K562 (cell line): ENCODE data around the gene TAF4. TPM values are rescaled to one million over a fixed set of nuclear protein-coding genes. Genes with fewer than 3 reads are reported as not detected.
A peak's percentile ranks its signal among the peaks of the same experiment; 100 is the strongest.

ENCODE experiments used
- C11orf30 ChIP-seq: fragments of 450-650 bp; IDR thresholded peaks from 2 replicates; pipeline ENCODE4 v1.6.1; 2016; ENCODE audit warnings: low read depth, mild to moderate bottlenecking
- CC2D1A ChIP-seq: fragments of 450-650 bp; IDR thresholded peaks from 2 replicates; pipeline ENCODE4 v1.6.1; 2017; ENCODE audit warnings: mild to moderate bottlenecking
- ETV5 ChIP-seq: sonication (generic); formaldehyde crosslinking; IDR thresholded peaks from 2 replicates; pipeline ENCODE4 v1.4.0; 2020; ENCODE audit warnings: low read depth, mild to moderate bottlenecking, missing genetic modification reagents
- GATA2 ChIP-seq: sonication (generic); formaldehyde crosslinking; IDR thresholded peaks from 2 replicates; pipeline ENCODE4 v1.4.0; 2020; ENCODE audit warnings: mild to moderate bottlenecking, missing genetic modification reagents
- HDAC6 ChIP-seq: IDR thresholded peaks from 2 replicates; pipeline ENCODE4 v1.6.1; 2012; ENCODE audit warnings: low read depth, mild to moderate bottlenecking, control low read depth, inconsistent platforms, low read length, moderate library complexity
- HOMEZ ChIP-seq: fragments of 250-450 bp; sonication (Bioruptor Pico); IDR thresholded peaks from 2 replicates; pipeline ENCODE4 v1.4.0; 2020; ENCODE audit warnings: mild to moderate bottlenecking, moderate library complexity
- IRF9 ChIP-seq: fragments of 450-650 bp; IDR thresholded peaks from 2 replicates; pipeline ENCODE4 v1.6.1; 2016; ENCODE audit warnings: missing biosample characterization, missing genetic modification characterization
- MAFK ChIP-seq: IDR thresholded peaks from 2 replicates; pipeline ENCODE4 v1.6.1; 2011; ENCODE audit warnings: low read length, improper control_type of control experiment
- MTA3 ChIP-seq: fragments of 450-650 bp; formaldehyde crosslinking; IDR thresholded peaks from 2 replicates; pipeline ENCODE4 v1.6.1; 2017; ENCODE audit warnings: mild to moderate bottlenecking, borderline replicate concordance
- NFE2L1 ChIP-seq: fragments of 450-650 bp; IDR thresholded peaks from 2 replicates; pipeline ENCODE4 v1.6.1; 2016; ENCODE audit warnings: missing genetic modification characterization, low read depth, mild to moderate bottlenecking, missing compliant biosample characterization, moderate library complexity, borderline replicate concordance
- NFIC ChIP-seq: fragments of 450-650 bp; IDR thresholded peaks from 2 replicates; pipeline ENCODE4 v1.6.1; 2017; ENCODE audit warnings: mild to moderate bottlenecking, inconsistent platforms
- NKRF ChIP-seq: fragments of 450-650 bp; IDR thresholded peaks from 2 replicates; pipeline ENCODE4 v1.6.1; 2016; ENCODE audit warnings: borderline replicate concordance
- PTRF ChIP-seq: fragments of 450-650 bp; IDR thresholded peaks from 2 replicates; pipeline ENCODE4 v1.6.1; 2016; ENCODE audit warnings: mild to moderate bottlenecking, missing genetic modification characterization, missing compliant biosample characterization
- RBM34 ChIP-seq: fragments of 200-400 bp; formaldehyde crosslinking; IDR thresholded peaks from 2 replicates; pipeline ENCODE4 v1.6.1; 2018; ENCODE audit warnings: low read length, borderline replicate concordance; ENCODE audit not compliant: insufficient read depth
- SAP30 ChIP-seq: fragments of 200-600 bp; sonication (generic); IDR thresholded peaks from 2 replicates; pipeline ENCODE4 v1.6.1; 2012; ENCODE audit warnings: borderline replicate concordance, low read depth, mild to moderate bottlenecking, moderate library complexity, low read length, control low read depth, inconsistent platforms; ENCODE audit not compliant: insufficient read depth, poor library complexity, severe bottlenecking
- SRF ChIP-seq, 2 experiments: fragments of 250-450, 450-650 bp in 1 of 2; sonication (Bioruptor Pico) in 1 of 2; sonication (generic) in 1 of 2; formaldehyde crosslinking; IDR thresholded peaks; 2 replicates each; pipeline versions ENCODE4 v1.5.0 to v1.5.1; 2020 to 2022; ENCODE audit warnings: mild to moderate bottlenecking in 1 of 2, missing genetic modification reagents in 1 of 2
- SUPT5H ChIP-seq: fragments of 450-650 bp; IDR thresholded peaks from 2 replicates; pipeline ENCODE4 v1.6.1; 2016
- TFAP4 ChIP-seq: sonication (generic); formaldehyde crosslinking; IDR thresholded peaks from 2 replicates; pipeline ENCODE4 v1.8.0; 2022; ENCODE audit warnings: missing genetic modification reagents, mild to moderate bottlenecking, moderate library complexity, borderline replicate concordance
- VEZF1 ChIP-seq: fragments of 200-800 bp; sonication (Bioruptor generic); IDR thresholded peaks from 2 replicates; pipeline ENCODE4 v1.6.1; 2017; ENCODE audit warnings: missing genetic modification characterization, missing compliant biosample characterization
- ZNF134 ChIP-seq: fragments of 250-450 bp; sonication (Bioruptor Pico); conservative IDR thresholded peaks from 2 replicates; pipeline ENCODE4 v1.4.0; 2020
- ZNF699 ChIP-seq: fragments of 250-450 bp; sonication (Bioruptor Pico); IDR thresholded peaks from 2 replicates; pipeline ENCODE4 v1.8.0; 2021; ENCODE audit warnings: mild to moderate bottlenecking, moderate library complexity; ENCODE audit not compliant: insufficient replicate concordance
- polyA plus RNA-seq, 8 experiments: library from polyadenylated mRNA; depleted of rRNA in 4 of 8; stranded (reverse) in 5 of 8; unstranded in 3 of 8; fragments of >200 nt; fragmentation: Nextera tagmentation in 2 of 8; fragmentation: Illumina TruSeq in 1 of 8; extraction: Ambion mirVana in 2 of 8; extraction: Trizol in 1 of 8; gene quantifications; 2 replicates each; pipeline versions ENCODE4 v1.2.1 to v1.2.3, GENCODE V29; 2011 to 2014; ENCODE audit warnings: inconsistent platforms in 1 of 8, missing spikeins in 1 of 8
- total RNA-seq, 7 experiments: library from RNA; depleted of rRNA in 6 of 7; stranded (reverse); fragments of >200 nt in 6 of 7; fragmentation: Illumina TruSeq in 2 of 7; extraction: Trizol in 2 of 7; gene quantifications; 2 replicates each; pipeline versions ENCODE4 v1.2.1 to v1.2.3, GENCODE V29; 2011 to 2021; ENCODE audit warnings: low replicate concordance in 1 of 7

Gene TAF4
- total and polyA plus RNA-seq, 9 of the 15 experiments (the other 6 are each of a cell fraction or from before 2014, with no cell fraction given), result 0.44 to 28.3 (median 5.6) TPM

GRCh38 chr20:62088258-62089127 is 22.8 kb upstream of the TAF4 start (continued):
- TF ChIP-seq NFE2L1 (tag), result no peak
- no peak for TF ChIP-seq ZNF699 (CRISPR knock-in tag)
- TF ChIP-seq CC2D1A, result no peak
- TF ChIP-seq SUPT5H, result no peak
- no peak for TF ChIP-seq RBM34
- no peak for TF ChIP-seq SAP30
- no peak for TF ChIP-seq ZNF134 (CRISPR knock-in tag)
- no peak for TF ChIP-seq PTRF (tag)
- TF ChIP-seq GATA2 (CRISPR knock-in tag), result no peak
- TF ChIP-seq MAFK, result peak; percentile 55; the same call in 1 of the 2 replicates
- TF ChIP-seq IRF9 (tag), result no peak
- TF ChIP-seq ETV5 (CRISPR knock-in tag), result no peak
- TF ChIP-seq TFAP4, result no peak
- TF ChIP-seq HOMEZ, result no peak
- TF ChIP-seq VEZF1, result no peak
- TF ChIP-seq C11orf30, result peak; percentile 82
- TF ChIP-seq NFIC, result no peak
- TF ChIP-seq HDAC6, result no peak
- TF ChIP-seq MTA3, result peak; percentile 97
- TF ChIP-seq SRF (CRISPR knock-in tag; IDR thresholded peaks at IDR 0.05), result no peak
- peak; percentile 20; the same call in 1 of the 2 replicates for TF ChIP-seq NKRF
